ES-I3 (cell line): ENCODE measurements around the gene EXOG.
"Not testable (repeated sequence)": the region's sequence is repeated elsewhere in the genome, so short reads cannot be mapped to it uniquely, and the experiment has no call there.

Experiments used
- H3K36me3 ChIP-seq: 2 replicates; pipeline ENCODE4 v1.6.1; 2013; ENCODE audit warnings: mild to moderate bottlenecking, low read length, control low read depth, moderate library complexity; ENCODE audit not compliant: insufficient read depth
- H3K4me1 ChIP-seq: 2 replicates; pipeline ENCODE4 v1.6.1; 2013; ENCODE audit warnings: mild to moderate bottlenecking, control low read depth, low read length; ENCODE audit not compliant: insufficient read depth
- H3K9ac ChIP-seq: 2 replicates; pipeline ENCODE4 v1.6.1; 2013; ENCODE audit warnings: low read depth, mild to moderate bottlenecking, low read length, moderate library complexity
- H3K9me3 ChIP-seq: 2 replicates; pipeline ENCODE4 v1.6.1; 2013; ENCODE audit warnings: mild to moderate bottlenecking, low read length, moderate library complexity; ENCODE audit not compliant: control insufficient read depth, insufficient read depth

EXOG gene

DNA sequence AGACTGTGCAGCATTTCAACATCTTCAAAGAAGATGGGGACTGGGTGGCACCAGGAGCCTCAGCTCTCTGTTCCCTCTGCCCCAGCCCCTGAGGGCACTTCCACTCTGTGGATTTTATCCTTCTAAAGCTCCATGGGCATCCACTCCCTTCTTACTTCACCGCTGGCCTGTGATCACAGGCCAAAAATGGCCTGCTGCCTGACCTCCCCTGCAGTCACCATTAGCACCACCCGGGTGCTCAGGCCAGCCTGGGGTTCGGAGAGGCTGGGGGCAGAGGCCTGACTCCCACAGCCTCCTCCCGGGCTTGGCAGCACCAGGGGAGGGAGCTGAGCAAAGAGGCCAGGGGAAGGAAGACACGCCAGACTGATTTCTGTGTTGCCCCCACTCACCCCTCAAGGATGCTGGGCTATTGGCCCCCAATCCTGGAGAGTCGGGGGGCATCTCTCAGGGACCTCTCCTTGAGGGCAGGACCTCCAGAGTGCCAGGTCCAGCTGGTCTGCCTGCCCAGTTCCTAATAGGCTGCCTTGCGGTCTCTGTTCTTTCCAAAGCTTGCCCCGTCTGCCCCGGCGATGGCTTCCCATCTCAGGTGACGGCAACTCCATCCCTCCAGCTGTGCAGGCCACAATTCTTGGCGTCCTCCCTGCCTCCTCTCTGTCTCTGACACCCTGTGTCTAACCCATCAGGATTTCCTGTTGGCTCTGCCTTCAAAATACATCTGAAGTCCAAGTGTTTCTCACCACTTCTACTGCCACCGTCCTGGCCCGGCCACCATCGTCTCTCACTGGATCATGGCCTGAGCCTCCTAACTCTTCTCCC lies 67.1 kb downstream of the EXOG start:
- Histone ChIP-seq H3K36me3 (no peaks in the 10 kb centered on the region), H3K9ac (no peak overlapping the region), H3K9me3 (no peaks in the 10 kb centered on the region), H3K4me1 (no peaks in the 10 kb centered on the region)

DNA sequence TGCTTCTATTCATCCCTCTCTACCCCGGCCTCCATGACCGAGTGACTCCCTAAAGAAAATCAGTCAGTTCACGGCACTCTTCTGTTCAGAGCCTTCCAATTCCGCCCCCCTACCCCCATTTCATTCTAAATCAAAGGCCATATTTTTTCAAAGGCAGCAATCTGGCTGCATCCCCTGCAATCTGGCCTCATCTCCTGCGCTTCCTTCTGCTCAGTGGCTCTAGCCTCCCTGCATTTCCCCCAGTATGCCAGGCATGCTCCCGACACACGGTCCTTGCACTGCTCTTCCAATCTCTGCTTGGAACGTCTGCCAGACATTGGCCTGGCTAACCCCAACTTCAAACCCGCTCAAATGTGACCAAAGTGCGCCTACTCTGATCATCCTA lies 67.7 kb downstream of the EXOG start:
- Histone ChIP-seq H3K9ac (no peak overlapping the region), H3K4me1 (no peaks in the 10 kb centered on the region), H3K36me3 (no peaks in the 10 kb centered on the region), H3K9me3 (no peaks in the 10 kb centered on the region)

GRCh38 chr3:38564631-38565338 lies 68.6 kb downstream of the EXOG start:
- Histone ChIP-seq H3K9me3 (no peaks in the 10 kb centered on the region), H3K4me1 (no peaks in the 10 kb centered on the region), H3K9ac (no peak overlapping the region), H3K36me3 (no peaks in the 10 kb centered on the region)

DNA sequence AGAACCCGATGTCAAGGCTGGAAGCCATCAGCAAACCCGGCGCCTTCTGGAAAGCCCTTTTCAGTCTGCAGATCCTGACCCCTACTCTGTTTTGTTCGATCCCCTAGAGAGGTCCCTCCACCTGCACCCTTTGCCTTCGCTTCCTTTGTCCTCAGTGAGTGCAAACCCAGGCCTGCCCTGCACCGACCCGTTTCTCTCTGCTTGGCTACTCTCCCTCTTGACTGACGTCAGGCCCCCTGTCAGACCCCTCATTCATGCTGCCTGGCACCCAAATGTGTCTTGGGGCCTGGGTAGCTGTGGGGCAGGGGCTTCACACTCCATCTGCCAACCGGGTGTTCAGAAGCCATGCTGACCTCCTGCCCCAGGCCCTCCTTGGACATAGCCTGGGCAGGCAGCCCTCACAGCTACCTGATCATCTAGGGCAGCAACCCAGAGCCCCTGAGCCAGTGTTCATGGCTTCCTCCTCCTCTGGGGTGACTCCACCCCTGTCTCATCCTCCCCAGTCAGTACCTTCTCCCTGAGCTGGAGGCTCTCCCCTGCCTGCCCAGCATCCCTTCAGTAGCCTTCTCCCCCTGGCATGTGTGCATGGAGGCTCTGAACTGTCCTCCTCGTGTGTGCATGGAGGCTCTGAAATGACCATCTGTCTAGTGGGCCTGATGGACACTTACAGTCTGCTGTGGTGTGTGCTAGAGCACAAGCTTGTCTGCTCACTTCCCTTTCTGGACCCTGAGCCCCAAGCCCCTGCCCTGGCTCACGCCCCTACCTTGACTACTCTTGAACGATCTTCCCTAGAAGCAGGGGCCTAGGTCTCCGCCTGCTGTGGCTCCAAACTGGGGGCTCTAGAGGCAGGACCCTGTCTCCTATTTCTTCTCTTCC lies 69.4 kb downstream of the EXOG start:
- Histone ChIP-seq H3K4me1 (no peaks in the 10 kb centered on the region), H3K36me3 (no peaks in the 10 kb centered on the region), H3K9me3 (no peaks in the 10 kb centered on the region), H3K9ac (no peak overlapping the region)

GRCh38 chr3:38566215-38566528 lies 70.0 kb downstream of the EXOG start:
- Histone ChIP-seq H3K9me3 (no peaks in the 10 kb centered on the region), H3K36me3 (no peaks in the 10 kb centered on the region), H3K4me1 (no peaks in the 10 kb centered on the region), H3K9ac (no peak overlapping the region)

DNA sequence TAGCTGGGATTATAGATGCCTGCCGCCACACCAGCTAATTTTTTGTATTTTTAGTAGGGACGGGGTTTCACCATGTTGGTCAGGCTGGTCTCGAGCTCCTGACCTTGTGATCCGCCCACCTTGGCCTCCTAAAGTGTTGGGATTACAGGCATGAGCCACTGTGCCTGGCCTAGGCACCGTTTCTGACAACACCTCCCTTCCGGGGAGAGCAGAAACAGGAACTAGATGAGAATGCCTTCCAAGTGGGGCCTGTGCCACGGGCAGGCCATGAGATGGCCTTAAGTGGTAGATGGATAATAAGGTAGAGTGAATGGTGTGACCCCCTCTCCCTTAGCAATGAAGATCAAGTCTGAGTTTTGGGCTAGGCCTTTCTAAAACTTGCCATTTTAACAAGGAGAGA lies 70.7 kb downstream of the EXOG start:
- not testable (repeated sequence) for H3K4me1 ChIP-seq, H3K9me3 ChIP-seq, H3K36me3 ChIP-seq, H3K9ac ChIP-seq

GRCh38 chr3:38567498-38567897 lies 71.4 kb downstream of the EXOG start:
- Histone ChIP-seq H3K9ac (no peak overlapping the region), H3K4me1 (no peaks in the 10 kb centered on the region), H3K9me3 (no peaks in the 10 kb centered on the region), H3K36me3 (no peaks in the 10 kb centered on the region)

DNA sequence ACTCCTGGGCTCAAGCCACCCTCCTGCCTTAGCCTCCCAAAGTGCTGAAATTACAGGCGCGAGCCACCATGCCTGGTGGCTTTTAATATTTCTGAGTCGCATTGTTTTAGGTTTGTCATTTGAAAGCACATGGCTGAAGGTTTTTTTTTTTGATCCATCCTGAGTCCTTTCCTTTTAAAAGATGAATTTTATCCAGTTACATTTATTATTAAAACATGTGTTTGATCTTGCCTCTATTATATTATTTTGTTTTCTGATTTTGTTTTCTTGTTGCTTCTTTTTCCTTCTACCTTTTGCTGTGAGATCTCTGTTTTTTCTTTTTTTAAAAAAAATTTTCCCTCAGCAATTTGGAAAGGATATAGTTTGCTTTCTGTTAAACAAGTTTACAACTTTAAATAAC lies 77.0 kb downstream of the EXOG start:
- Histone ChIP-seq H3K9me3 (no peaks in the 10 kb centered on the region), H3K9ac (no peak overlapping the region), H3K4me1 (peaks cover 9% of the 10 kb centered on the region), H3K36me3 (no peaks in the 10 kb centered on the region)

- no peaks in the 10 kb centered on the region for H3K9me3 ChIP-seq
- H3K36me3 ChIP-seq = no peaks in the 10 kb centered on the region
- no peak overlapping the region for H3K9ac ChIP-seq
- H3K4me1 ChIP-seq = peaks cover 9% of the 10 kb centered on the region
These were observed 77.4 kb downstream of the EXOG start for GRCh38 chr3:38573556-38573955.

GRCh38 chr3:38574411-38575278 lies 78.5 kb downstream of the EXOG start:
- Histone ChIP-seq H3K4me1 (peaks cover 13% of the 10 kb centered on the region), H3K9ac (no peak overlapping the region)

DNA sequence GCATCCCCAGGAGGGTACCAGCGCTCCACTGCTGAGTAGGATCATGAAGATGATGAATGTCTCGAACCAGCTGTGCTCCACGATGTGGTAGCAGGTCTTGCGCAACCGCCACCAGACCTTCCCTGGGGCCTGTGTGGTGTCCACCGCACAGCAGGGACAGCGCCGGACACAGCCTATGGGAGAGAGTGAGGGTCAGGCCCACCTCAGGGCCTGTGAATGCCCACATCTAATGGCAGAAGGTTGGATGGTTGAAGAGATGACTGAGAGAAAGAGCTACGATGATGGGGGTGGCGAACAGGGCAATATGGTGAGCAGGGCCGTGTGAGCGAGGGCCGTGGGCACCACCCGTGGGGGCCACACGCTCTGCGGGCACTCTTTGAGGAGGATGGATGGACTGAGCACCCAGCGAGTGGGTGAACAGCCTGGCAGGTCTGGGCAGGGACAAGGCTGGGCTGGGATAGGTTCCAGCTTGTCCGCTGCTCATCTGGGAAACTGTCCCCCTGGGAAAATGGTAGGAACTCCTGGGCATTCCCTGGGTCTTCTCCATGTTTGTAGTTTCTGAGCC lies 79.2 kb downstream of the EXOG start:
- H3K9ac ChIP-seq = no peak overlapping the region

More at GRCh38 chr3:38574411-38575278, 78.5 kb downstream of the EXOG start:
- H3K36me3 ChIP-seq = no peaks in the 10 kb centered on the region
- no peaks in the 10 kb centered on the region for H3K9me3 ChIP-seq

More for the DNA sequence above, 79.2 kb downstream of the EXOG start:
- H3K36me3 ChIP-seq = no peaks in the 10 kb centered on the region
- H3K9me3 ChIP-seq = no peaks in the 10 kb centered on the region
- H3K4me1 ChIP-seq = peaks cover 14% of the 10 kb centered on the region
